IPS-11a (cell line): Measurements from ENCODE around the gene ZNF670.
A peak's percentile ranks its signal among the peaks of the same experiment; 100 is the strongest.
"Not testable (repeated sequence)": the region's sequence is repeated elsewhere in the genome, so short reads cannot be mapped to it uniquely, and the experiment has no call there.

Experiments
- H3K4me3 ChIP-seq: one replicate; pipeline ENCODE4 v1.5.1; 2013; ENCODE audit warnings: low read depth, low read length, control low read depth

Gene ZNF670

GRCh38 chr1:247078258-247079140 lies at the start of gene ZNF670:
ZNF670 (minus strand) TSS chr1:247078811; CDS start chr1:247078596, 215 bp downstream.
- peak within 1 kb of the TSS; percentile 86 for H3K4me3 ChIP-seq

GRCh38 chr1:247127519-247128282 lies 49.1 kb upstream of the ZNF670 start:
- H3K4me3 ChIP-seq = not testable (repeated sequence)

GRCh38 chr1:247126601-247127000 lies 48.0 kb upstream of the ZNF670 start:
- H3K4me3 ChIP-seq = not testable (repeated sequence)

- not testable (repeated sequence) for H3K4me3 ChIP-seq
These were observed 47.6 kb upstream of the ZNF670 start for GRCh38 chr1:247126166-247126565.

- H3K4me3 ChIP-seq = no peak overlapping the region
These were observed 42.8 kb upstream of the ZNF670 start for GRCh38 chr1:247121382-247121781.

- H3K4me3 ChIP-seq = not testable (repeated sequence)
These were observed 41.7 kb upstream of the ZNF670 start for GRCh38 chr1:247120408-247120668.

- no peak overlapping the region for H3K4me3 ChIP-seq
These were observed 41.2 kb upstream of the ZNF670 start for GRCh38 chr1:247119600-247120407.

GRCh38 chr1:247118946-247119446 lies 40.4 kb upstream of the ZNF670 start:
- H3K4me3 ChIP-seq = no peak overlapping the region

- no peak overlapping the region for H3K4me3 ChIP-seq
These were observed 36.9 kb upstream of the ZNF670 start for GRCh38 chr1:247115545-247115944.

- H3K4me3 ChIP-seq = no peak overlapping the region
These were observed 36.5 kb upstream of the ZNF670 start for GRCh38 chr1:247115141-247115510.

GRCh38 chr1:247114351-247115140 lies 35.9 kb upstream of the ZNF670 start:
- no peak overlapping the region for H3K4me3 ChIP-seq

GRCh38 chr1:247113733-247114271 lies 35.2 kb upstream of the ZNF670 start:
- no peak overlapping the region for H3K4me3 ChIP-seq

GRCh38 chr1:247113094-247113497 lies 34.5 kb upstream of the ZNF670 start:
- H3K4me3 ChIP-seq = no peak overlapping the region

- peak overlapping the region; percentile 53 for H3K4me3 ChIP-seq
These were observed 33.8 kb upstream of the ZNF670 start for GRCh38 chr1:247112479-247112781.

- peak overlapping the region; percentile 53 for H3K4me3 ChIP-seq
These were observed 33.3 kb upstream of the ZNF670 start for GRCh38 chr1:247111700-247112478.

GRCh38 chr1:247111259-247111699 lies 32.7 kb upstream of the ZNF670 start:
- peak overlapping the region; percentile 53 for H3K4me3 ChIP-seq

- H3K4me3 ChIP-seq = peak overlapping the region; percentile 53
These were observed 32.1 kb upstream of the ZNF670 start for GRCh38 chr1:247110627-247111258.

- H3K4me3 ChIP-seq = no peak overlapping the region
These were observed 29.1 kb upstream of the ZNF670 start for GRCh38 chr1:247107694-247108093.

GRCh38 chr1:247105966-247106365 lies 27.4 kb upstream of the ZNF670 start:
- no peak overlapping the region for H3K4me3 ChIP-seq
